Endothelial cell of umbilical vein (primary cell): ENCODE results near the gene HDAC5. TPM values are rescaled to one million over a fixed set of nuclear protein-coding genes. Genes with fewer than 3 reads are reported as not detected.

Experiments used
- BruUV-seq: library from RNA; stranded (reverse); fragments of 400-500 nt; replicated peaks from 2 replicates; lab custom pipeline; 2021; lab: Mats Ljungman, UMichigan
- CTCF ChIA-PET: fragments of 300-600, 350-600 bp; sonication (Branson Sonifier 250); formaldehyde crosslinking; loops from one replicate; lab custom pipeline; 2021; ENCODE audit warnings: antibody characterized with exemption, inconsistent platforms; lab: Charles Lee
- POLR2A ChIA-PET: fragments of 300-600, 350-600 bp; sonication (Branson Sonifier 250); formaldehyde crosslinking; loops from one replicate; lab custom pipeline; 2021; ENCODE audit warnings: antibody characterized with exemption, inconsistent platforms; lab: Charles Lee
- DNase-seq: peaks from one replicate; pipeline ENCODE4 v3.0.0-alpha.2; 2011; ENCODE audit warnings: low read depth, low spot score
- FAIRE-seq: peaks from 2 replicates; lab custom pipeline; 2011; peaks lifted over from hg19 to GRCh38; lab: Jason Lieb, UNC
- H2AFZ ChIP-seq: 2 replicates; pipeline ENCODE4 v1.6.0; 2012; ENCODE audit warnings: low read depth, low read length, control low read depth, inconsistent platforms
- H3K27ac ChIP-seq: 2 replicates; pipeline ENCODE4 v1.5.1; 2011; ENCODE audit warnings: low read depth, mild to moderate bottlenecking, control low read depth, low read length, moderate library complexity; ENCODE audit not compliant: insufficient read depth
- H3K27me3 ChIP-seq, 2 experiments: 2 replicates each; pipeline versions ENCODE4 v1.6.0 to v1.6.1; 2011; ENCODE audit warnings: low read length in 2 of 2, mixed read lengths in 1 of 2; ENCODE audit not compliant: control insufficient read depth in 2 of 2, insufficient read depth in 2 of 2
- H3K36me3 ChIP-seq, 2 experiments: 2 replicates in 1 of 2; 3 replicates in 1 of 2; pipeline ENCODE4 v1.5.1; 2011; ENCODE audit warnings: low read length in 2 of 2, mild to moderate bottlenecking in 1 of 2, moderate library complexity in 1 of 2; ENCODE audit not compliant: control insufficient read depth in 2 of 2, insufficient read depth in 2 of 2; ENCODE audit errors: extremely low read depth in 1 of 2
- H3K4me1 ChIP-seq: 3 replicates; pipeline ENCODE4 v1.5.1; 2011; ENCODE audit warnings: mild to moderate bottlenecking, low read length; ENCODE audit not compliant: control insufficient read depth, insufficient read depth; ENCODE audit errors: extremely low read depth
- H3K4me2 ChIP-seq: 2 replicates; pipeline ENCODE4 v1.6.1; 2011; ENCODE audit warnings: low read length, control low read depth, mixed read lengths; ENCODE audit not compliant: insufficient read depth
- H3K4me3 ChIP-seq, 3 experiments: fragments of 200-600 bp in 1 of 3; sonication (generic), shearing (Covaris generic) in 1 of 3; replicated peaks in 1 of 3; 2 replicates each; pipeline ENCODE4 v1.5.1; 2011 to 2016; ENCODE audit warnings: control low read depth in 3 of 3, low read length in 3 of 3, mild to moderate bottlenecking in 2 of 3, inconsistent platforms in 1 of 3, low read depth in 1 of 3, moderate library complexity in 1 of 3; ENCODE audit not compliant: insufficient read depth in 1 of 3
- H3K79me2 ChIP-seq: 2 replicates; pipeline ENCODE4 v1.6.0; 2012; ENCODE audit warnings: low read length, inconsistent platforms; ENCODE audit not compliant: control insufficient read depth, insufficient read depth
- H3K9ac ChIP-seq: replicated peaks from 2 replicates; pipeline ENCODE3; 2011; ENCODE audit warnings: low read length, control low read depth; ENCODE audit not compliant: insufficient read depth; ENCODE audit errors: extremely low read depth
- H3K9me1 ChIP-seq: replicated peaks from 3 replicates; pipeline ENCODE4 v1.6.0; 2011; ENCODE audit warnings: mild to moderate bottlenecking, low read length; ENCODE audit not compliant: control insufficient read depth, insufficient read depth; ENCODE audit errors: extremely low read depth
- H3K9me3 ChIP-seq: replicated peaks from 2 replicates; pipeline ENCODE4 v1.5.1; 2012; ENCODE audit warnings: low read length, inconsistent platforms; ENCODE audit not compliant: control insufficient read depth, insufficient read depth
- H4K20me1 ChIP-seq: replicated peaks from 2 replicates; pipeline ENCODE3; 2011; ENCODE audit warnings: mild to moderate bottlenecking, low read length; ENCODE audit not compliant: control insufficient read depth, insufficient read depth; ENCODE audit errors: extremely low read depth
- EZH2 ChIP-seq: IDR thresholded peaks from 2 replicates; pipeline ENCODE4 v1.6.1; 2012; ENCODE audit warnings: borderline replicate concordance, low read depth, mild to moderate bottlenecking, moderate library complexity, low read length, inconsistent platforms; ENCODE audit not compliant: severe bottlenecking
- FOS ChIP-seq: IDR thresholded peaks from 2 replicates; pipeline ENCODE4 v1.6.1; 2011; ENCODE audit warnings: mild to moderate bottlenecking, low read length, moderate library complexity, borderline replicate concordance; ENCODE audit not compliant: insufficient read depth
- GATA2 ChIP-seq: IDR thresholded peaks from 2 replicates; pipeline ENCODE4 v1.7.0; 2011; ENCODE audit warnings: low read depth, mild to moderate bottlenecking, moderate library complexity, mixed read lengths, low read length; ENCODE audit not compliant: insufficient read length, insufficient read depth
- JUN ChIP-seq: IDR thresholded peaks from 2 replicates; pipeline ENCODE4 v1.6.1; 2011; ENCODE audit warnings: borderline replicate concordance, low read depth; ENCODE audit not compliant: insufficient read length, insufficient read depth
- MYC ChIP-seq: IDR thresholded peaks from one replicate; pipeline ENCODE4 v1.6.1; 2011; ENCODE audit warnings: mild to moderate bottlenecking, low read depth, low read length
- POLR2A ChIP-seq: IDR thresholded peaks from 2 replicates; pipeline ENCODE4 v1.6.1; 2012; ENCODE audit warnings: low read depth, mild to moderate bottlenecking, control low read depth, low read length
- POLR2AphosphoS5 ChIP-seq: IDR thresholded peaks from 2 replicates; pipeline ENCODE4 v1.6.1; 2012; ENCODE audit warnings: low read depth, mild to moderate bottlenecking, control low read depth, low read length, moderate library complexity; ENCODE audit not compliant: insufficient read depth
- dilution Hi-C: fragments of 300-500 bp; cut with MboI; formaldehyde crosslinking; loops from one replicate; pipeline ENCODE4 v1.15.0; 2019; ENCODE audit warnings: low sequenced_read_pairs; ENCODE audit not compliant: extremely low pct_ligation_motif_present
- intact Hi-C: fragments of 100-400 bp; cut with micrococcal nuclease; formaldehyde crosslinking; loops from one replicate; pipeline ENCODE4 v1.10.0; 2022
- polyA plus RNA-seq, 4 experiments: library from polyadenylated mRNA; depleted of rRNA in 3 of 4; stranded (reverse) in 3 of 4; unstranded in 1 of 4; fragments of >200 nt; gene quantifications; 2 replicates each; pipeline versions ENCODE4 v1.2.1 to v1.2.3, GENCODE V29; 2011 to 2012; ENCODE audit warnings: missing spikeins in 1 of 4
- total RNA-seq: library from RNA; stranded (reverse); gene quantifications from 2 replicates; pipeline ENCODE4 v1.2.3, GENCODE V29; 2021
- TF ChIP-seq, protein P1 (sequence below), 2 donors: IDR thresholded peaks; 1 replicate in 1 of 2; 2 replicates in 1 of 2; pipeline ENCODE4 v1.5.1; 2011; ENCODE audit warnings: low read length in 2 of 2, mild to moderate bottlenecking in 2 of 2, moderate library complexity in 2 of 2, control low read depth in 1 of 2, inconsistent platforms in 1 of 2, low read depth in 1 of 2; ENCODE audit not compliant: insufficient read depth in 1 of 2; ENCODE audit errors: extremely low read depth in 1 of 2

HDAC5 gene
- total and polyA plus RNA-seq, 2 donors (not counting 3 experiments of a cell fraction or from before 2014, with no cell fraction given): 35.4 to 40.4 TPM

DNA sequence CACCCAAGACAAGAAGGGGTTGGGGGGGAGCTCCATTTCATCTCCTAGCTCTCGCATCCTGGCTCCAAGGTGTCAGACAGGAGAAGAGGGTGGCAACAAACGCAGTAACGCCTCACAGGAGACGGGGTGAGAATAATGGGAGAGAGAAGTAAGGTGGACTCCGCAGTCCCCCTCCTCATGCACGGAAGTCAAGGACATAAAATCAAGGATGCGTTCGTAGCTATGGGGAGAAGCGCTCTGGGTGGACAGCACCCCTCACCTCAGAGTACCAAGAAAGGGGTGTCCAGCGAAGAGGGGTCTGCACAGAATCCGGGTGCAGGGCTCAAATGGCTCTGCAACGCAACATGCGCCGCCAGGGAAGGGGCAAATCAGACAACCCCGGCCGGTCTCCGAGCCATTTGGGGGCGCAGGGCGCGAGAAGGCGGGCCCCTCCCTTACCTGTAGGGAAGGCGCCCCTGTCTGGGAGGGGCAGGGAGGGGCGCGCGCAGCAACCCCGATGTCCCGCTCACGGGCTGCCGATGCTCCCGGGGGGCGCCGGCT, 555 bp downstream of the HDAC5 start:
- Histone ChIP-seq H3K4me2 (peak overlapping the region; percentile 75), H3K27ac (peak overlapping the region; percentile 49), H4K20me1 (no peaks in the 10 kb centered on the region), H3K4me3 (peak overlapping the region; percentile 58 to 80 (median 78)), H3K36me3 (no peaks in the 10 kb centered on the region), H3K9me3 (no peaks in the 10 kb centered on the region), H3K27me3 (peaks cover 2 to 7% of the 10 kb centered on the region in 2 experiments), H2AFZ (peak overlapping the region; percentile 75), H3K79me2 (no peaks in the 10 kb centered on the region), H3K9me1 (no peaks in the 10 kb centered on the region), H3K9ac (peak overlapping the region; percentile 86), H3K4me1 (peaks cover 7% of the 10 kb centered on the region)
- FAIRE-seq: no peak
- DNase-seq: no peak
- dilution Hi-C loops: no loop called here
- CTCF ChIA-PET: interaction anchor here (0.6 to 2.2 kb wide), 31 partner anchors 7 to 212 kb away, joined by 3 to 17 read pairs (median 4); partner anchors contain the start of genes G6PC3, HROB and LSM12
- POLR2A ChIA-PET: interaction anchor here (0.6 to 1.2 kb wide), 5 partner anchors 15 to 82 kb away, joined by 4 to 6 read pairs (median 4); partner anchors contain the start of gene LSM12
- intact Hi-C loops: loop anchor here (1.0 kb wide), 5 partner anchors 12 to 57 kb away; partner anchors contain the start of genes G6PC3 and LSM12
- no TSS peak for BruUV-seq
- no peak for TF ChIP-seq JUN
- no peak for TF ChIP-seq EZH2
- no peak for TF ChIP-seq POLR2A
- TF ChIP-seq MYC: no peak
- no peak for TF ChIP-seq POLR2AphosphoS5
- no peak for TF ChIP-seq FOS
- TF ChIP-seq, protein P1, sequence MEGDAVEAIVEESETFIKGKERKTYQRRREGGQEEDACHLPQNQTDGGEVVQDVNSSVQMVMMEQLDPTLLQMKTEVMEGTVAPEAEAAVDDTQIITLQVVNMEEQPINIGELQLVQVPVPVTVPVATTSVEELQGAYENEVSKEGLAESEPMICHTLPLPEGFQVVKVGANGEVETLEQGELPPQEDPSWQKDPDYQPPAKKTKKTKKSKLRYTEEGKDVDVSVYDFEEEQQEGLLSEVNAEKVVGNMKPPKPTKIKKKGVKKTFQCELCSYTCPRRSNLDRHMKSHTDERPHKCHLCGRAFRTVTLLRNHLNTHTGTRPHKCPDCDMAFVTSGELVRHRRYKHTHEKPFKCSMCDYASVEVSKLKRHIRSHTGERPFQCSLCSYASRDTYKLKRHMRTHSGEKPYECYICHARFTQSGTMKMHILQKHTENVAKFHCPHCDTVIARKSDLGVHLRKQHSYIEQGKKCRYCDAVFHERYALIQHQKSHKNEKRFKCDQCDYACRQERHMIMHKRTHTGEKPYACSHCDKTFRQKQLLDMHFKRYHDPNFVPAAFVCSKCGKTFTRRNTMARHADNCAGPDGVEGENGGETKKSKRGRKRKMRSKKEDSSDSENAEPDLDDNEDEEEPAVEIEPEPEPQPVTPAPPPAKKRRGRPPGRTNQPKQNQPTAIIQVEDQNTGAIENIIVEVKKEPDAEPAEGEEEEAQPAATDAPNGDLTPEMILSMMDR (IDR thresholded peaks at IDR 0.05; ENCODE audit: extremely low read depth in 1 of 2, insufficient read depth in 1 of 2, low read depth in 1 of 2, low read length in 2 of 2): no peak
- TF ChIP-seq GATA2: no peak
